OCI-LY3 (cell line): ENCODE results near the gene CNOT2.

Source experiments
- H2AFZ ChIP-seq: fragments of 200-600, 300-600 bp; shearing (Covaris generic); 2 replicates; pipeline ENCODE4 v1.6.0; 2014; ENCODE audit warnings: antibody characterized with exemption, low read depth, low read length
- H3K27ac ChIP-seq: fragments of 200-600, 300-600 bp; sonication (generic); 2 replicates; pipeline ENCODE4 v1.5.1; 2014; ENCODE audit warnings: mild to moderate bottlenecking, low read length, moderate library complexity, mixed read lengths
- H3K27me3 ChIP-seq: fragments of 200-600, 300-600 bp; sonication (generic); 2 replicates; pipeline ENCODE4 v1.6.1; 2014; ENCODE audit warnings: low read depth, low read length, mixed read lengths
- H3K36me3 ChIP-seq: fragments of 200-600, 300-600 bp; sonication (generic); replicated peaks from 2 replicates; pipeline ENCODE3; 2014; ENCODE audit warnings: low read depth, low read length, mixed read lengths
- H3K4me1 ChIP-seq: fragments of 300-600, 200-600 bp; sonication (generic); 2 replicates; pipeline ENCODE4 v1.6.1; 2014; ENCODE audit warnings: low read length, mixed read lengths
- H3K4me2 ChIP-seq: fragments of 200-600, 300-600 bp; sonication (generic); 2 replicates; pipeline ENCODE4 v1.6.1; 2014; ENCODE audit warnings: low read length, mixed read lengths
- H3K4me3 ChIP-seq: fragments of 300-600, 200-600 bp; sonication (generic); 2 replicates; pipeline ENCODE4 v1.5.1; 2014; ENCODE audit warnings: antibody characterized with exemption, mild to moderate bottlenecking, low read length, moderate library complexity
- H3K79me2 ChIP-seq: fragments of 300-600, 200-600 bp; shearing (Covaris generic); 2 replicates; pipeline ENCODE4 v1.6.1; 2014; ENCODE audit warnings: mild to moderate bottlenecking, low read length, mixed read lengths
- H3K9ac ChIP-seq: fragments of 300-600, 200-600 bp; shearing (Covaris generic); 2 replicates; pipeline ENCODE4 v1.6.0; 2014; ENCODE audit warnings: mild to moderate bottlenecking, low read length, moderate library complexity
- H3K9me3 ChIP-seq: fragments of 200-600, 300-600 bp; shearing (Covaris generic); 2 replicates; pipeline ENCODE4 v1.6.1; 2014; ENCODE audit warnings: low read length, mixed read lengths; ENCODE audit not compliant: insufficient read depth
- H4K20me1 ChIP-seq: fragments of 200-600, 300-600 bp; sonication (generic); 2 replicates; pipeline ENCODE4 v1.6.1; 2016; ENCODE audit warnings: low read length, mixed read lengths; ENCODE audit not compliant: insufficient read depth
- CTCF ChIP-seq: fragments of 200-600, 300-600 bp; sonication (generic); IDR thresholded peaks from 2 replicates; pipeline ENCODE4 v1.5.1; 2014; ENCODE audit warnings: antibody characterized with exemption, low read length, low read depth
- EZH2phosphoT487 ChIP-seq: fragments of 200-600 bp; shearing (Covaris generic); IDR thresholded peaks from 2 replicates; pipeline ENCODE4 v1.6.1; 2018; ENCODE audit warnings: antibody characterized with exemption, mixed run types, low read depth

Gene CNOT2

GRCh38 chr12:70246580-70246979 is 3.3 kb downstream of the CNOT2 start:
- peaks cover 26% of the 10 kb centered on the region for H3K4me1 ChIP-seq
- H3K4me3 ChIP-seq, result no peak overlapping the region
- no peak overlapping the region for H2AFZ ChIP-seq
- H3K4me2 ChIP-seq, result no peak overlapping the region
- H3K79me2 ChIP-seq, result peaks cover 99% of the 10 kb centered on the region
- peaks cover 22% of the 10 kb centered on the region for H3K36me3 ChIP-seq
- TF ChIP-seq CTCF, result no peak
- TF ChIP-seq EZH2phosphoT487, result no peak
- no peaks in the 10 kb centered on the region for H3K27me3 ChIP-seq
- H3K27ac ChIP-seq, result no peak overlapping the region
- no peak overlapping the region for H3K9ac ChIP-seq
- no peaks in the 10 kb centered on the region for H3K9me3 ChIP-seq
- H4K20me1 ChIP-seq, result peaks cover 76% of the 10 kb centered on the region

DNA sequence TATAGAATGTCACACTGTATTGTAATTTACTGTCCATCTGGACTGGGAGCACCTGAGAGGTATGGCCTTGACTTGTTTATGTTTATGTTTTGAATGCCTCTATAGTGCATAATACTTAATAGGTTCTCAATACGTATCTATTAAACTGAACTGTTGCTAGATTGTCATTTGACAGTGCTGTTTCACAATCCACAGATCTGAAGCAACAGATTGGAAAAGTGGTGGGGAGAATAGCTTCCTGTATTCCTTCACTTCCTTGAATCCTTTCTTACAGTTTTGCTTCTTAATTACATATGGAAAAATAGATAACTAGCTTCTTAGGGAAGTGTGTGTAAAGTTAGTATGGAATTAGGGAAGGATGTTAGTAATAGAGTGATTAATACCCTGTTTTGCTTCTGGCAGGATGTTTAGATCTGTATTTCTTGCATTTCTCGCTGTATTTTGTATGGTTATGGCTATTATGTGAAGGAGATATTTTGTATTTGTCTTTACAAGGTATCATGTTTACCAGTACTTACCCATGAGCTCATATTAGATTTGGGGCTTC is 4.5 kb downstream of the CNOT2 start:
- H3K27me3 ChIP-seq, result no peaks in the 10 kb centered on the region
- peaks cover 80% of the 10 kb centered on the region for H4K20me1 ChIP-seq
- peaks cover 22% of the 10 kb centered on the region for H3K36me3 ChIP-seq
- TF ChIP-seq EZH2phosphoT487 (no peak), CTCF (no peak)
- H3K4me2 ChIP-seq, result no peak overlapping the region
- peaks cover 19% of the 10 kb centered on the region for H3K4me1 ChIP-seq
- no peak overlapping the region for H2AFZ ChIP-seq
- H3K4me3 ChIP-seq, result no peak overlapping the region
- H3K79me2 ChIP-seq, result peaks cover 99% of the 10 kb centered on the region
- H3K27ac ChIP-seq, result no peak overlapping the region
- H3K9ac ChIP-seq, result no peak overlapping the region
- no peaks in the 10 kb centered on the region for H3K9me3 ChIP-seq

DNA sequence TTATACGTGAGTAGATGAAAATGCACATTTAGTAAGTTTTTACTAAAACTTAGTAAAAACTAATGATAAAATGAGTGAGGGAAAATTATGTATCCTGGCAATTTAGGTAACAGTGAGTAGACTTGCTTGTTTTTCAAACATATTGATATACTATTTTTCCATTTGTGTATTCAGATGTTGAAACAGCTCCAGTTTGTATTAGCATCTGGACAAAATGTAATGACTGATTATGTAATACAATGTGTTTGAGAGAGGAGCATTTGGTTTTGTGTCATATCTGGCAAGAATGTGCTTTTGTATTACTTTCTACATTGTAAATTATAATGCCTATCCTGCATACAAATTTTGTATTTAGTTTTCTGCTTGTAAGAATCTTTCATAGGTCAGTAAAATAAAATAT is 5.6 kb downstream of the CNOT2 start:
- peaks cover 88% of the 10 kb centered on the region for H4K20me1 ChIP-seq

GRCh38 chr12:70249903-70250302 is 6.7 kb downstream of the CNOT2 start:
- TF ChIP-seq EZH2phosphoT487 (no peak), CTCF (no peak)
- Histone ChIP-seq H3K9me3 (no peaks in the 10 kb centered on the region), H3K27ac (no peak overlapping the region), H3K36me3 (peaks cover 18% of the 10 kb centered on the region), H4K20me1 (peaks cover 84% of the 10 kb centered on the region), H3K4me2 (no peak overlapping the region), H3K9ac (no peak overlapping the region), H3K27me3 (no peaks in the 10 kb centered on the region), H2AFZ (no peak overlapping the region), H3K79me2 (peaks cover 98% of the 10 kb centered on the region), H3K4me1 (peaks cover 14% of the 10 kb centered on the region), H3K4me3 (no peak overlapping the region)

More for the DNA sequence above, 5.6 kb downstream of the CNOT2 start:
- no peak overlapping the region for H3K4me3 ChIP-seq
- H3K79me2 ChIP-seq, result peaks cover 100% of the 10 kb centered on the region
- no peaks in the 10 kb centered on the region for H3K9me3 ChIP-seq
- peaks cover 19% of the 10 kb centered on the region for H3K4me1 ChIP-seq
- no peak overlapping the region for H3K9ac ChIP-seq
- no peaks in the 10 kb centered on the region for H3K27me3 ChIP-seq
- no peak overlapping the region for H2AFZ ChIP-seq
- TF ChIP-seq EZH2phosphoT487, result no peak
- H3K27ac ChIP-seq, result no peak overlapping the region
- peaks cover 22% of the 10 kb centered on the region for H3K36me3 ChIP-seq
- no peak overlapping the region for H3K4me2 ChIP-seq
